AG04450 (cell line): Measurements from ENCODE around the gene PALM2AKAP2. TPM values are rescaled to one million over a fixed set of nuclear protein-coding genes. Genes with fewer than 3 reads are reported as not detected.
"Not testable (repeated sequence)": the region's sequence is repeated elsewhere in the genome, so short reads cannot be mapped to it uniquely, and the experiment has no call there.

Experiments used
- CTCF ChIA-PET: fragments of 300-600, 350-600 bp; formaldehyde crosslinking; extraction: SDS; loops from one replicate; lab custom pipeline; 2022; ENCODE audit warnings: antibody characterized with exemption, inconsistent platforms; lab: Charles Lee
- POLR2A ChIA-PET: fragments of 350-600 bp; formaldehyde crosslinking; extraction: SDS; loops from one replicate; lab custom pipeline; 2021; ENCODE audit warnings: antibody characterized with exemption, inconsistent platforms; lab: Yijun Ruan, JAX
- DNase-seq: peaks from one replicate; pipeline ENCODE4 v3.0.0-alpha.2; 2011; ENCODE audit warnings: low read depth, low spot score
- H3K27ac ChIP-seq: one replicate; pipeline ENCODE4 v1.5.1; 2012; ENCODE audit warnings: low read depth, low read length, control low read depth
- H3K27me3 ChIP-seq: one replicate; pipeline ENCODE4 v1.6.0; 2012; ENCODE audit warnings: low read length; ENCODE audit not compliant: control insufficient read depth, insufficient read depth
- H3K4me3 ChIP-seq: 2 replicates; pipeline ENCODE4 v1.5.1; 2011; ENCODE audit warnings: mild to moderate bottlenecking, low read depth, low read length, control low read depth
- H3K9me3 ChIP-seq: 2 replicates; pipeline ENCODE4 v1.5.1; 2012; ENCODE audit warnings: low read length; ENCODE audit not compliant: control insufficient read depth, insufficient read depth
- polyA plus RNA-seq: library from polyadenylated mRNA; depleted of rRNA; stranded (reverse); fragments of >200 nt; gene quantifications from 2 replicates; pipeline ENCODE4 v1.2.3, GENCODE V29; 2011
- TF ChIP-seq, protein P1 (sequence below): IDR thresholded peaks from 2 replicates; pipeline ENCODE4 v1.5.1; 2011; ENCODE audit warnings: low read depth, low read length, control low read depth, inconsistent platforms

Gene PALM2AKAP2
- polyA plus RNA-seq, 1 experiment = 4.6 TPM

DNA sequence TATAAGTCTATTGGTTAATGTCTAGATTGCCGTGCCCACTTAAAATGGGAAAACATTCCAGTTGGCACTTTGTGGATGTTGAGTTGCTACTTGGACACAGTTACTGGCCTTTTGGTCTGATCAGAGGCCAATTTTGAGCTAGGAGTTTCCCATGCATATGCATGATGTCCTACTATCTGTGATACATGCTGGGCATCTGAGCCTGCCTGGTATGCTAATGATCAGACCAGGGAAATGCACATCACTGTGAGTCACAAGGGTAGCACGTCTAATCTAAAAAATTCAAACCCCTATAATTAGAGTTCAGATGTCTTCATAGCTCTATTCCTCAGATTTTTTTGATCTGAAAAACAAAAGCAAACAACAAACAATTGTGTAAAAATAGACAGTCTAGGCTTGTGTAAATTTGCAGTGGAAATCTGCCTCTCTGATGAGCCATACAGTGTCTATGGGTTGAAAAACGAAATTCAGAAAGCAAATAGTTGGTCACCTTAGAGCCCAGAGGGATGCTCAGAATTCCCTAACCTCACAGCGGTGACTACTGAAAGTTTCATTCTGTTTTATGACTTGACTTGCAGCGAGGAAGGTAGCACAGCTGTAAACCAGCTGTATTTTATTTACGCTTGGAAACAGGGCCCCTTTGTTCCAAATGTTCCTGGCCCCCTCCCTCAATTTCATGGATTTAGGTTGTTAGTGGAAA, 37.3 kb downstream of the PALM2AKAP2 start:
- no peak for DNase-seq
- CTCF ChIA-PET = interaction anchor here (0.6 to 5.7 kb wide), 22 partner anchors 12 to 399 kb away, joined by 3 to 64 read pairs (median 4); partner anchors contain the start of gene PALM2AKAP2

DNA sequence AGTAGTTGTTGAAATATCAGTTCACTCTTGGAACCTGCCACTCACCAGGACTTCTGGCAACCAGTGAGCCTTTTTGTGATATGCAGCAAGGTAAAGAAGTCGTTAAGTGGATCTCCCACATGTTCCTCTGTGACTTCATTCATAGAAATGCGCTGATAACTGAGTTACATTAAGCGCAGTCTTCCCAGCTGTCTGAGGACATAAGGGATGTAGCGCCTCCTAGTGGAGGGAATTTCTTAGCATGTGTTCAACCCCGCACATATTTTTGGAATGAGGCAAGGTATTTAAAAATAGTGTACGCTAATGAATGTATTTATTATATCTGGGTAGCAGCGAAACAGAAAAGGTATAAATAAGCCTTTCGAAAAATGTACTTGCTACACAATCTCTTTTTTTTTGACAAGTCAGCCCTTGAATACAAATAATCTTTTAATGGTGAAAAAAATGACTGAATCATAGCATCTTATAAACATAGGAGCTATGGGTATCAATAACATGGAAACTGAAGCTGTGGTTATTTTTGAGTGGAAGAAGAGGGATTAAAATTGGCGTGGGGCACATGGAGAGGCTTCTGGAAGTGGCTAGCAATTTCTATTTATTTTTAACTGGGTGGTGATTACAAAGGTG, 38.0 kb downstream of the PALM2AKAP2 start:
- Histone ChIP-seq H3K4me3 (peak overlapping the region; percentile 15; the same call in 1 of the 2 replicates), H3K27me3 (no peaks in the 10 kb centered on the region), H3K9me3 (no peaks in the 10 kb centered on the region), H3K27ac (peak overlapping the region; percentile 77)
- DNase-seq = peak; percentile 97
- TF ChIP-seq, protein P1, sequence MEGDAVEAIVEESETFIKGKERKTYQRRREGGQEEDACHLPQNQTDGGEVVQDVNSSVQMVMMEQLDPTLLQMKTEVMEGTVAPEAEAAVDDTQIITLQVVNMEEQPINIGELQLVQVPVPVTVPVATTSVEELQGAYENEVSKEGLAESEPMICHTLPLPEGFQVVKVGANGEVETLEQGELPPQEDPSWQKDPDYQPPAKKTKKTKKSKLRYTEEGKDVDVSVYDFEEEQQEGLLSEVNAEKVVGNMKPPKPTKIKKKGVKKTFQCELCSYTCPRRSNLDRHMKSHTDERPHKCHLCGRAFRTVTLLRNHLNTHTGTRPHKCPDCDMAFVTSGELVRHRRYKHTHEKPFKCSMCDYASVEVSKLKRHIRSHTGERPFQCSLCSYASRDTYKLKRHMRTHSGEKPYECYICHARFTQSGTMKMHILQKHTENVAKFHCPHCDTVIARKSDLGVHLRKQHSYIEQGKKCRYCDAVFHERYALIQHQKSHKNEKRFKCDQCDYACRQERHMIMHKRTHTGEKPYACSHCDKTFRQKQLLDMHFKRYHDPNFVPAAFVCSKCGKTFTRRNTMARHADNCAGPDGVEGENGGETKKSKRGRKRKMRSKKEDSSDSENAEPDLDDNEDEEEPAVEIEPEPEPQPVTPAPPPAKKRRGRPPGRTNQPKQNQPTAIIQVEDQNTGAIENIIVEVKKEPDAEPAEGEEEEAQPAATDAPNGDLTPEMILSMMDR = peak; percentile 72
- ChIA-PET POLR2A (interaction anchor here (0.6 kb wide), 1 partner anchor 38 kb away, joined by 3 read pairs; the partner anchor contains the start of gene PALM2AKAP2), CTCF (interaction anchor here (0.6 to 5.7 kb wide), 34 partner anchors 9 to 744 kb away, joined by 3 to 64 read pairs (median 4); partner anchors contain the start of gene PALM2AKAP2)

More for the DNA sequence above, 37.3 kb downstream of the PALM2AKAP2 start:
- Histone ChIP-seq H3K27me3 (no peaks in the 10 kb centered on the region), H3K27ac (peak overlapping the region; percentile 77), H3K9me3 (no peaks in the 10 kb centered on the region), H3K4me3 (no peak overlapping the region)
- TF ChIP-seq, protein P1 = no peak
- POLR2A ChIA-PET = interaction anchor here (0.6 to 1.0 kb wide), 4 partner anchors 12 to 110 kb away, joined by 3 to 4 read pairs (median 3); partner anchors contain the start of gene PALM2AKAP2

DNA sequence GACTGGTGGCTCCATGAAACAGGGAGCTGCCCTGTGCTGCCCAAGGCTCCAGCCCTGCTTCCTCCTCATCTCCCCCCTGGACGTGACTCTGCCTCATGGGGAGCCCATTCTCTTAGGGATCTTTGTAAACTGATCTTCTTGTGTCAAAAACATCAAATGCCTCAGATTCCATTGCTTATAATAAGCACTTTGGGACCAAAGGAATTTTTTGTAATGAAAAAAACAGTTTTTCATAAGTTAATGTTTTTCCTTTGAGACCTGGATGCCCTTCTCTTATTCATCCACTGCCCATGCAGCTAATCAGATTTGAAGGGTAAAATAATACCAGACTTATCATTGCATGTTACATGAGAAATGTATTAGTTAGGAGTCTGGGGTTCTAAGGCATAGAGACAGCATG, 41.7 kb downstream of the PALM2AKAP2 start:
- H3K27ac ChIP-seq = no peak overlapping the region
- no peak for DNase-seq
- H3K27me3 ChIP-seq = no peaks in the 10 kb centered on the region
- CTCF ChIA-PET = interaction anchor here (0.6 to 1.3 kb wide), 2 partner anchors 10 to 66 kb away, joined by 3 read pairs; no protein-coding TSS in a partner anchor
- no peaks in the 10 kb centered on the region for H3K9me3 ChIP-seq
- POLR2A ChIA-PET = no interaction called here
- H3K4me3 ChIP-seq = no peak overlapping the region
- TF ChIP-seq, protein P1 = no peak

DNA sequence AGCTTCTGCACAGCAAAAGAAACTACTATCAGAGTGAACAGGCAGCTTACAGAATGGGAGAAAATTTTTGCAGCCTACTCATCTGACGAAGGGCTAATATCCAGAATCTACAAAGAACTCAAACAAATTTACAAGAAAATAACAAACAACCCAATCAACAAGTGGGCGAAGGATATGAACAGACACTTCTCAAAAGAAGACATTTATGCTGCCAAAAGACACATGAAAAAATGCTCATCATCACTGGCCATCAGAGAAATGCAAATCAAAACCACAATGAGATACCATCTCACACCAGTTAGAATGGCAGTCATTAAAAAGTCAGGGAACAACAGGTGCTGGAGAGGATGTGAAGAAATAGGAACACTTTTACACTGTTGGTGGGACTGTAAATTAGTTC, 45.4 kb downstream of the PALM2AKAP2 start:
- H3K27me3 ChIP-seq, H3K4me3 ChIP-seq, H3K27ac ChIP-seq, DNase-seq, CTCF ChIA-PET, POLR2A ChIA-PET, H3K9me3 ChIP-seq: not testable (repeated sequence)

DNA sequence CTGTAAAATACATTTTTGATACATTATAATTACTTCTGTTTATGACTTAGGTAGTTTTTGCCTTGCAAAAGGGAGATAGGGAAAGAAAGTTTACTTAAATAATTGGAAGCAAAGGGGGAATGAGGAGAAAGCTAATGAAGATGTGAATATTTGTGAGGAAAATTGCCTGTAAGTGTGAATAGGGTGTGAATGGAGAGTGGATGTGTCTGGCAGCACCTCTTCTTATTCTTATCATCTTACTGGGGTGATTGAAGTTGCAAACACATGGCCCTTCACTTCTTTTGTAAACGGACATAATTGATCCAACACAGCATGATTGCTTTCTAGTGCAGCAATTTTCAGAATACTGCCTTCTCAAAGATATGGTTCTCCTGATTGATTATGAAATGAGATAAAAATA, 46.6 kb downstream of the PALM2AKAP2 start:
- ChIA-PET CTCF (interaction anchor here (1.4 kb wide), 1 partner anchor 8 kb away, joined by 6 read pairs; no protein-coding TSS in a partner anchor), POLR2A (no interaction called here)
- no peak overlapping the region for H3K4me3 ChIP-seq
- H3K9me3 ChIP-seq = no peaks in the 10 kb centered on the region
- no peaks in the 10 kb centered on the region for H3K27me3 ChIP-seq
- DNase-seq = no peak
- no peak overlapping the region for H3K27ac ChIP-seq
- TF ChIP-seq, protein P1 = no peak
